Esophagus squamous epithelium (tissue), 4 donors: Measurements from ENCODE around the gene ANP32B.

Experiments
- POLR2A ChIP-seq, 4 donors: fragments of 450-650 bp; IDR thresholded peaks; one replicate each; pipeline ENCODE4 v1.6.1; 2017; ENCODE audit warnings: antibody characterized with exemption in 4 of 4, mild to moderate bottlenecking in 4 of 4, moderate library complexity in 3 of 4
- TF ChIP-seq, protein P1 (sequence below), 6 experiments: fragments of 450-650 bp in 4 of 6; fragments of 200-600 bp in 2 of 6; sonication (generic) in 2 of 6; IDR thresholded peaks; one replicate each; pipeline ENCODE4 v1.5.1; 2016 to 2019; ENCODE audit warnings: antibody characterized with exemption in 6 of 6, mild to moderate bottlenecking in 4 of 6, moderate library complexity in 4 of 6

GRCh38 chr9:97975376-97975775 lies 7.8 kb upstream of the ANP32B start:
- TF ChIP-seq, protein P1, sequence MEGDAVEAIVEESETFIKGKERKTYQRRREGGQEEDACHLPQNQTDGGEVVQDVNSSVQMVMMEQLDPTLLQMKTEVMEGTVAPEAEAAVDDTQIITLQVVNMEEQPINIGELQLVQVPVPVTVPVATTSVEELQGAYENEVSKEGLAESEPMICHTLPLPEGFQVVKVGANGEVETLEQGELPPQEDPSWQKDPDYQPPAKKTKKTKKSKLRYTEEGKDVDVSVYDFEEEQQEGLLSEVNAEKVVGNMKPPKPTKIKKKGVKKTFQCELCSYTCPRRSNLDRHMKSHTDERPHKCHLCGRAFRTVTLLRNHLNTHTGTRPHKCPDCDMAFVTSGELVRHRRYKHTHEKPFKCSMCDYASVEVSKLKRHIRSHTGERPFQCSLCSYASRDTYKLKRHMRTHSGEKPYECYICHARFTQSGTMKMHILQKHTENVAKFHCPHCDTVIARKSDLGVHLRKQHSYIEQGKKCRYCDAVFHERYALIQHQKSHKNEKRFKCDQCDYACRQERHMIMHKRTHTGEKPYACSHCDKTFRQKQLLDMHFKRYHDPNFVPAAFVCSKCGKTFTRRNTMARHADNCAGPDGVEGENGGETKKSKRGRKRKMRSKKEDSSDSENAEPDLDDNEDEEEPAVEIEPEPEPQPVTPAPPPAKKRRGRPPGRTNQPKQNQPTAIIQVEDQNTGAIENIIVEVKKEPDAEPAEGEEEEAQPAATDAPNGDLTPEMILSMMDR (IDR thresholded peaks at IDR 0.05) = no peak
- TF ChIP-seq POLR2A (IDR thresholded peaks at IDR 0.05) = no peak
